ENCODE measurements around the gene VAV3.

DNA sequence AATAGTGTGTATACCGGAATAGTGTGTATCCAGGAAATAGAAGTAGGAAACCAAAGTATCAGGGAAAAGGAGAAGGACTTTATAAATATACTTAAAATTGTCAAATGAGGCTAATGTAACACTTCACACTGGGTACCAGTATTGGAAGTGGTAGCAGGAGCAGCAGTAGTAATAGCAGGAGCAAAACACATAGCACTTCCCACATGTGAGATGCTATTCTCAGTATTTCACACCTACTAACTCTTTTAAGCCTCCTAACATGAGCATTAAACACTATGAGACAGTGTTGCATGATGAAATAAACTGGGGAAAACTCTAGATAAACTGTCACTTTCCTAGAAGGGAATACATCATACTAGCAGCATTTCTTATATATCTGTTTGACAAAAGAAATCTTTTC lies 376.7 kb downstream of the VAV3 start:
- TF ChIP-seq ELF4 (CRISPR knock-in tag; IDR thresholded peaks at IDR 0.05; ENCODE audit: low read depth) (no peak), FOXJ3 (CRISPR knock-in tag; IDR thresholded peaks at IDR 0.05; ENCODE audit: borderline replicate concordance) (no peak), CTCF (IDR thresholded peaks at IDR 0.05) (no peak), JUN (CRISPR knock-in tag; IDR thresholded peaks at IDR 0.05) (no peak)
- TF ChIP-seq, protein P1, sequence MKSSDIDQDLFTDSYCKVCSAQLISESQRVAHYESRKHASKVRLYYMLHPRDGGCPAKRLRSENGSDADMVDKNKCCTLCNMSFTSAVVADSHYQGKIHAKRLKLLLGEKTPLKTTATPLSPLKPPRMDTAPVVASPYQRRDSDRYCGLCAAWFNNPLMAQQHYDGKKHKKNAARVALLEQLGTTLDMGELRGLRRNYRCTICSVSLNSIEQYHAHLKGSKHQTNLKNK (CRISPR knock-in tag; IDR thresholded peaks at IDR 0.05), result no peak
- TF ChIP-seq, protein P2, sequence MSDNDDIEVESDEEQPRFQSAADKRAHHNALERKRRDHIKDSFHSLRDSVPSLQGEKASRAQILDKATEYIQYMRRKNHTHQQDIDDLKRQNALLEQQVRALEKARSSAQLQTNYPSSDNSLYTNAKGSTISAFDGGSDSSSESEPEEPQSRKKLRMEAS (CRISPR knock-in tag; IDR thresholded peaks at IDR 0.05), result no peak
- TF ChIP-seq, protein P3, sequence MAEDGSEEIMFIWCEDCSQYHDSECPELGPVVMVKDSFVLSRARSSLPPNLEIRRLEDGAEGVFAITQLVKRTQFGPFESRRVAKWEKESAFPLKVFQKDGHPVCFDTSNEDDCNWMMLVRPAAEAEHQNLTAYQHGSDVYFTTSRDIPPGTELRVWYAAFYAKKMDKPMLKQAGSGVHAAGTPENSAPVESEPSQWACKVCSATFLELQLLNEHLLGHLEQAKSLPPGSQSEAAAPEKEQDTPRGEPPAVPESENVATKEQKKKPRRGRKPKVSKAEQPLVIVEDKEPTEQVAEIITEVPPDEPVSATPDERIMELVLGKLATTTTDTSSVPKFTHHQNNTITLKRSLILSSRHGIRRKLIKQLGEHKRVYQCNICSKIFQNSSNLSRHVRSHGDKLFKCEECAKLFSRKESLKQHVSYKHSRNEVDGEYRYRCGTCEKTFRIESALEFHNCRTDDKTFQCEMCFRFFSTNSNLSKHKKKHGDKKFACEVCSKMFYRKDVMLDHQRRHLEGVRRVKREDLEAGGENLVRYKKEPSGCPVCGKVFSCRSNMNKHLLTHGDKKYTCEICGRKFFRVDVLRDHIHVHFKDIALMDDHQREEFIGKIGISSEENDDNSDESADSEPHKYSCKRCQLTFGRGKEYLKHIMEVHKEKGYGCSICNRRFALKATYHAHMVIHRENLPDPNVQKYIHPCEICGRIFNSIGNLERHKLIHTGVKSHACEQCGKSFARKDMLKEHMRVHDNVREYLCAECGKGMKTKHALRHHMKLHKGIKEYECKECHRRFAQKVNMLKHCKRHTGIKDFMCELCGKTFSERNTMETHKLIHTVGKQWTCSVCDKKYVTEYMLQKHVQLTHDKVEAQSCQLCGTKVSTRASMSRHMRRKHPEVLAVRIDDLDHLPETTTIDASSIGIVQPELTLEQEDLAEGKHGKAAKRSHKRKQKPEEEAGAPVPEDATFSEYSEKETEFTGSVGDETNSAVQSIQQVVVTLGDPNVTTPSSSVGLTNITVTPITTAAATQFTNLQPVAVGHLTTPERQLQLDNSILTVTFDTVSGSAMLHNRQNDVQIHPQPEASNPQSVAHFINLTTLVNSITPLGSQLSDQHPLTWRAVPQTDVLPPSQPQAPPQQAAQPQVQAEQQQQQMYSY (CRISPR knock-in tag; IDR thresholded peaks at IDR 0.05), result no peak

Data from WTC11 (cell line).